Measurements from ENCODE around the gene ANKFY1.

ANKFY1 gene

GRCh38 chr17:4263282-4264215 lies at the start of gene ANKFY1:
Gene ANKFY1 (minus strand): TSS chr17:4263979. CDS start chr17:4263941, 38 bp downstream.
- peak; percentile 70 for DNase-seq

GRCh38 chr17:4310354-4311060 lies 46.7 kb upstream of the ANKFY1 start:
- no peak for DNase-seq

- DNase-seq: no peak
Observed at GRCh38 chr17:4309897-4310296, 46.1 kb upstream of the ANKFY1 start.

GRCh38 chr17:4307179-4307930 lies 43.6 kb upstream of the ANKFY1 start:
- DNase-seq: no peak

GRCh38 chr17:4305224-4305623 lies 41.4 kb upstream of the ANKFY1 start:
- DNase-seq: no peak

GRCh38 chr17:4304417-4305027 lies 40.7 kb upstream of the ANKFY1 start:
- no peak for DNase-seq

- DNase-seq: no peak
Observed at GRCh38 chr17:4301066-4301465, 37.3 kb upstream of the ANKFY1 start.

- DNase-seq: no peak
Observed at GRCh38 chr17:4297351-4297750, 33.6 kb upstream of the ANKFY1 start.

- DNase-seq: no peak
Observed at GRCh38 chr17:4295686-4296085, 31.9 kb upstream of the ANKFY1 start.

- DNase-seq: no peak
Observed at GRCh38 chr17:4293572-4293971, 29.8 kb upstream of the ANKFY1 start.

GRCh38 chr17:4287710-4288109 lies 23.9 kb upstream of the ANKFY1 start:
- no peak for DNase-seq

- DNase-seq: no peak
Observed at GRCh38 chr17:4276514-4276913, 12.7 kb upstream of the ANKFY1 start.

GRCh38 chr17:4272972-4273368 lies 9.2 kb upstream of the ANKFY1 start:
- no peak for DNase-seq

GRCh38 chr17:4272213-4272971 lies 8.6 kb upstream of the ANKFY1 start:
- DNase-seq: no peak

- DNase-seq: no peak
Observed at GRCh38 chr17:4270736-4271135, 7.0 kb upstream of the ANKFY1 start.

- DNase-seq: no peak
Observed at GRCh38 chr17:4269915-4270314, 6.1 kb upstream of the ANKFY1 start.

GRCh38 chr17:4267402-4267801 lies 3.6 kb upstream of the ANKFY1 start:
- DNase-seq: no peak

- no peak for DNase-seq
Observed at GRCh38 chr17:4266550-4266949, 2.8 kb upstream of the ANKFY1 start.

- no peak for DNase-seq
Observed at GRCh38 chr17:4262703-4263102, 1.1 kb downstream of the ANKFY1 start.

GRCh38 chr17:4261452-4261851 lies 2.3 kb downstream of the ANKFY1 start:
- no peak for DNase-seq

GRCh38 chr17:4258867-4259266 lies 4.9 kb downstream of the ANKFY1 start:
- no peak for DNase-seq

GRCh38 chr17:4256952-4257351 lies 6.8 kb downstream of the ANKFY1 start:
- DNase-seq: no peak

All from NCI-H774 (cell line).